ENCODE data around the gene MAP4K5.

The MAP4K5 gene

GRCh38 chr14:50451854-50452253, 80.5 kb downstream of the MAP4K5 start:
- Histone ChIP-seq H3K4me3 (ENCODE audit: low read length in 2 of 2) (no peak overlapping the region), H3K4me1 (ENCODE audit: control insufficient read depth in 2 of 2, insufficient read depth in 2 of 2, low read length in 2 of 2) (no peaks in the 10 kb centered on the region), H3K36me3 (ENCODE audit: control insufficient read depth in 2 of 2, insufficient read depth in 2 of 2, low read length in 2 of 2) (peaks cover 35 to 41% of the 10 kb centered on the region in 2 donors), H3K27me3 (ENCODE audit: control insufficient read depth in 2 of 2, insufficient read depth in 2 of 2, low read length in 2 of 2) (no peaks in the 10 kb centered on the region), H3K9ac (ENCODE audit: low read depth in 1 of 2, low read length in 2 of 2) (no peak overlapping the region), H3K27ac (ENCODE audit: low read depth in 2 of 2, low read length in 2 of 2) (no peak overlapping the region), H3K9me3 (ENCODE audit: control insufficient read depth in 2 of 2, low read length in 2 of 2) (no peaks in the 10 kb centered on the region)

- Histone ChIP-seq H3K4me3 (ENCODE audit: low read length in 2 of 2) (no peak overlapping the region), H3K4me1 (ENCODE audit: control insufficient read depth in 2 of 2, insufficient read depth in 2 of 2, low read length in 2 of 2) (no peaks in the 10 kb centered on the region), H3K9ac (ENCODE audit: low read depth in 1 of 2, low read length in 2 of 2) (no peak overlapping the region), H3K36me3 (ENCODE audit: control insufficient read depth in 2 of 2, insufficient read depth in 2 of 2, low read length in 2 of 2) (peaks cover 42 to 48% of the 10 kb centered on the region in 2 donors), H3K27me3 (ENCODE audit: control insufficient read depth in 2 of 2, insufficient read depth in 2 of 2, low read length in 2 of 2) (no peaks in the 10 kb centered on the region), H3K9me3 (ENCODE audit: control insufficient read depth in 2 of 2, low read length in 2 of 2) (no peaks in the 10 kb centered on the region), H3K27ac (ENCODE audit: low read depth in 2 of 2, low read length in 2 of 2) (no peak overlapping the region)
Measured at GRCh38 chr14:50447461-50447860, 84.9 kb downstream of the MAP4K5 start.

DNA sequence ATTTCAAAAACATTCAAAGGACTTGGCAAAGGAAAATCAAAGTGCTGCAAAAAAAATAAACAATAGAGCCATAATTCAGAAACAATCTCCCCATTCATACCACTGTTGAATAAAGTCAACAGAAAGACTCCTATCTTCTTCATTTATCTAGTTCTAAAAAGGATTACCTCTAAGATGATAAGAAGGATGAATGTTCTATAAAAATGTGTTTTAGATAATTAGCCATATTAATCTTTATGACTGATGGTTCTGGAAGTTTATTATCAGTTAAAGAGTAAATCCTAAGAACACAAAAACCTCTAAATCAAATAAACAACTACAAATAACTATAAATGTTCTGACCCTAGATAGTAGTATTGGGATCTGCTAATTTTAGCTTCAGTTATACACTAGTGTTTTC, 97.8 kb downstream of the MAP4K5 start:
- Histone ChIP-seq H3K27me3 (ENCODE audit: control insufficient read depth in 2 of 2, insufficient read depth in 2 of 2, low read length in 2 of 2) (no peaks in the 10 kb centered on the region), H3K36me3 (ENCODE audit: control insufficient read depth in 2 of 2, insufficient read depth in 2 of 2, low read length in 2 of 2) (peaks cover 24 to 32% of the 10 kb centered on the region in 2 donors), H3K27ac (ENCODE audit: low read depth in 2 of 2, low read length in 2 of 2) (no peak overlapping the region), H3K4me3 (ENCODE audit: low read length in 2 of 2) (no peak overlapping the region), H3K9ac (ENCODE audit: low read depth in 1 of 2, low read length in 2 of 2) (no peak overlapping the region), H3K4me1 (ENCODE audit: control insufficient read depth in 2 of 2, insufficient read depth in 2 of 2, low read length in 2 of 2) (no peaks in the 10 kb centered on the region), H3K9me3 (ENCODE audit: control insufficient read depth in 2 of 2, low read length in 2 of 2) (no peaks in the 10 kb centered on the region)

DNA sequence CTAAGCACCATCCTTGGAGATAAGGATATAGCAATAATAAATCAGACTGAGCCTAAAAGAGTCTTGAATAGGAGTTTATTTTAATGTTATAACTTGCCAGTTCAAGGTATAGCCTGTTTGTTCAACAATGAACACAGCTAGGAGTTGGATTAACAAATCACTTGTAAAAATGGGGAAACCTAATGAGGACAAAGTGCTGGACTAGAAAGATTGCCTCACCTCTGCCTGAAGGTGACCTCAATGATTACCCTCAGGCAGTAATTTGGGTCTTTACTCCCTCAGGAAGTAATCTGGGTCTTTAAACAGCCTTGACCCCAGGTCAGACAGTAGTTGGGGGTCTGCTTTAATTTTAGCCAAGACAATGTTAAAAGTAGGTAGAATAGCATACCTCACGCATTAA, 100.2 kb downstream of the MAP4K5 start:
- H3K4me1 ChIP-seq (ENCODE audit: control insufficient read depth in 2 of 2, insufficient read depth in 2 of 2, low read length in 2 of 2) = no peaks in the 10 kb centered on the region
- H3K27ac ChIP-seq (ENCODE audit: low read depth in 2 of 2, low read length in 2 of 2) = no peak overlapping the region
- no peak overlapping the region for H3K4me3 ChIP-seq (ENCODE audit: low read length in 2 of 2)
- H3K36me3 ChIP-seq (ENCODE audit: control insufficient read depth in 2 of 2, insufficient read depth in 2 of 2, low read length in 2 of 2) = peaks cover 18 to 20% of the 10 kb centered on the region in 2 donors
- H3K9ac ChIP-seq (ENCODE audit: low read depth in 1 of 2, low read length in 2 of 2) = no peak overlapping the region
- no peaks in the 10 kb centered on the region for H3K27me3 ChIP-seq (ENCODE audit: control insufficient read depth in 2 of 2, insufficient read depth in 2 of 2, low read length in 2 of 2)
- no peaks in the 10 kb centered on the region for H3K9me3 ChIP-seq (ENCODE audit: control insufficient read depth in 2 of 2, low read length in 2 of 2)

GRCh38 chr14:50425816-50426215, 106.6 kb downstream of the MAP4K5 start:
- no peaks in the 10 kb centered on the region for H3K9me3 ChIP-seq (ENCODE audit: control insufficient read depth in 2 of 2, low read length in 2 of 2)
- no peak overlapping the region for H3K27ac ChIP-seq (ENCODE audit: low read depth in 2 of 2, low read length in 2 of 2)
- H3K4me3 ChIP-seq (ENCODE audit: low read length in 2 of 2) = no peak overlapping the region
- H3K4me1 ChIP-seq (ENCODE audit: control insufficient read depth in 2 of 2, insufficient read depth in 2 of 2, low read length in 2 of 2) = no peaks in the 10 kb centered on the region
- peaks cover 16 to 18% of the 10 kb centered on the region in 2 donors for H3K36me3 ChIP-seq (ENCODE audit: control insufficient read depth in 2 of 2, insufficient read depth in 2 of 2, low read length in 2 of 2)
- no peak overlapping the region for H3K9ac ChIP-seq (ENCODE audit: low read depth in 1 of 2, low read length in 2 of 2)
- no peaks in the 10 kb centered on the region for H3K27me3 ChIP-seq (ENCODE audit: control insufficient read depth in 2 of 2, insufficient read depth in 2 of 2, low read length in 2 of 2)

- Histone ChIP-seq H3K9me3 (ENCODE audit: control insufficient read depth in 2 of 2, low read length in 2 of 2) (no peaks in the 10 kb centered on the region), H3K4me3 (ENCODE audit: low read length in 2 of 2) (no peak overlapping the region), H3K27me3 (ENCODE audit: control insufficient read depth in 2 of 2, insufficient read depth in 2 of 2, low read length in 2 of 2) (no peaks in the 10 kb centered on the region), H3K9ac (ENCODE audit: low read depth in 1 of 2, low read length in 2 of 2) (no peak overlapping the region), H3K4me1 (ENCODE audit: control insufficient read depth in 2 of 2, insufficient read depth in 2 of 2, low read length in 2 of 2) (no peaks in the 10 kb centered on the region), H3K27ac (ENCODE audit: low read depth in 2 of 2, low read length in 2 of 2) (no peak overlapping the region), H3K36me3 (ENCODE audit: control insufficient read depth in 2 of 2, insufficient read depth in 2 of 2, low read length in 2 of 2) (peaks cover 16 to 23% of the 10 kb centered on the region in 2 donors)
Measured at GRCh38 chr14:50425105-50425504, 107.3 kb downstream of the MAP4K5 start.

GRCh38 chr14:50423529-50423928, 108.8 kb downstream of the MAP4K5 start:
- Histone ChIP-seq H3K9ac (ENCODE audit: low read depth in 1 of 2, low read length in 2 of 2) (no peak overlapping the region), H3K27ac (ENCODE audit: low read depth in 2 of 2, low read length in 2 of 2) (no peak overlapping the region), H3K4me1 (ENCODE audit: control insufficient read depth in 2 of 2, insufficient read depth in 2 of 2, low read length in 2 of 2) (no peaks in the 10 kb centered on the region), H3K27me3 (ENCODE audit: control insufficient read depth in 2 of 2, insufficient read depth in 2 of 2, low read length in 2 of 2) (no peaks in the 10 kb centered on the region), H3K9me3 (ENCODE audit: control insufficient read depth in 2 of 2, low read length in 2 of 2) (no peaks in the 10 kb centered on the region), H3K36me3 (ENCODE audit: control insufficient read depth in 2 of 2, insufficient read depth in 2 of 2, low read length in 2 of 2) (peaks cover 16 to 29% of the 10 kb centered on the region in 2 donors), H3K4me3 (ENCODE audit: low read length in 2 of 2) (no peak overlapping the region)

- H3K4me1 ChIP-seq (ENCODE audit: control insufficient read depth in 2 of 2, insufficient read depth in 2 of 2, low read length in 2 of 2) = no peaks in the 10 kb centered on the region
- no peak overlapping the region for H3K4me3 ChIP-seq (ENCODE audit: low read length in 2 of 2)
- H3K27ac ChIP-seq (ENCODE audit: low read depth in 2 of 2, low read length in 2 of 2) = no peak overlapping the region
- no peak overlapping the region for H3K9ac ChIP-seq (ENCODE audit: low read depth in 1 of 2, low read length in 2 of 2)
- no peaks in the 10 kb centered on the region for H3K27me3 ChIP-seq (ENCODE audit: control insufficient read depth in 2 of 2, insufficient read depth in 2 of 2, low read length in 2 of 2)
- H3K9me3 ChIP-seq (ENCODE audit: control insufficient read depth in 2 of 2, low read length in 2 of 2) = no peaks in the 10 kb centered on the region
- peaks cover 21 to 38% of the 10 kb centered on the region in 2 donors for H3K36me3 ChIP-seq (ENCODE audit: control insufficient read depth in 2 of 2, insufficient read depth in 2 of 2, low read length in 2 of 2)
Measured at GRCh38 chr14:50421499-50421898, 110.9 kb downstream of the MAP4K5 start.

- Histone ChIP-seq H3K4me3 (ENCODE audit: low read length in 2 of 2) (no peak overlapping the region), H3K27me3 (ENCODE audit: control insufficient read depth in 2 of 2, insufficient read depth in 2 of 2, low read length in 2 of 2) (no peaks in the 10 kb centered on the region), H3K9ac (ENCODE audit: low read depth in 1 of 2, low read length in 2 of 2) (no peak overlapping the region), H3K36me3 (ENCODE audit: control insufficient read depth in 2 of 2, insufficient read depth in 2 of 2, low read length in 2 of 2) (peaks cover 5 to 25% of the 10 kb centered on the region in 2 donors), H3K9me3 (ENCODE audit: control insufficient read depth in 2 of 2, low read length in 2 of 2) (no peaks in the 10 kb centered on the region), H3K4me1 (ENCODE audit: control insufficient read depth in 2 of 2, insufficient read depth in 2 of 2, low read length in 2 of 2) (no peaks in the 10 kb centered on the region), H3K27ac (ENCODE audit: low read depth in 2 of 2, low read length in 2 of 2) (no peak overlapping the region)
Measured at GRCh38 chr14:50417853-50418252, 114.5 kb downstream of the MAP4K5 start.

GRCh38 chr14:50410921-50411320, 121.4 kb downstream of the MAP4K5 start:
- Histone ChIP-seq H3K9ac (ENCODE audit: low read depth in 1 of 2, low read length in 2 of 2) (no peak overlapping the region), H3K36me3 (ENCODE audit: control insufficient read depth in 2 of 2, insufficient read depth in 2 of 2, low read length in 2 of 2) (no peaks in the 10 kb centered on the region)

GRCh38 chr14:50410071-50410470, 122.3 kb downstream of the MAP4K5 start:
- H3K36me3 ChIP-seq (ENCODE audit: control insufficient read depth in 2 of 2, insufficient read depth in 2 of 2, low read length in 2 of 2) = no peaks in the 10 kb centered on the region
- no peaks in the 10 kb centered on the region for H3K9me3 ChIP-seq (ENCODE audit: control insufficient read depth in 2 of 2, low read length in 2 of 2)
- H3K9ac ChIP-seq (ENCODE audit: low read depth in 1 of 2, low read length in 2 of 2) = no peak overlapping the region
- H3K4me3 ChIP-seq (ENCODE audit: low read length in 2 of 2) = no peak overlapping the region
- H3K4me1 ChIP-seq (ENCODE audit: control insufficient read depth in 2 of 2, insufficient read depth in 2 of 2, low read length in 2 of 2) = no peaks in the 10 kb centered on the region
- no peaks in the 10 kb centered on the region for H3K27me3 ChIP-seq (ENCODE audit: control insufficient read depth in 2 of 2, insufficient read depth in 2 of 2, low read length in 2 of 2)
- H3K27ac ChIP-seq (ENCODE audit: low read depth in 2 of 2, low read length in 2 of 2) = no peak overlapping the region

More at GRCh38 chr14:50410921-50411320, 121.4 kb downstream of the MAP4K5 start:
- Histone ChIP-seq H3K4me1 (ENCODE audit: control insufficient read depth in 2 of 2, insufficient read depth in 2 of 2, low read length in 2 of 2) (no peaks in the 10 kb centered on the region), H3K27me3 (ENCODE audit: control insufficient read depth in 2 of 2, insufficient read depth in 2 of 2, low read length in 2 of 2) (no peaks in the 10 kb centered on the region), H3K9me3 (ENCODE audit: control insufficient read depth in 2 of 2, low read length in 2 of 2) (no peaks in the 10 kb centered on the region), H3K4me3 (ENCODE audit: low read length in 2 of 2) (no peak overlapping the region), H3K27ac (ENCODE audit: low read depth in 2 of 2, low read length in 2 of 2) (no peak overlapping the region)

Measured in mucosa of rectum (tissue), 2 donors.